ENCODE measurements around the gene CLEC2D. TPM values are rescaled to one million over a fixed set of nuclear protein-coding genes. Genes with fewer than 3 reads are reported as not detected.

The CLEC2D gene
- total RNA-seq, 1 donor from 2014 or later, result 18.7 TPM

- Mint-ChIP-seq H3K9me3 (no peaks in the 10 kb centered on the region), H3K36me3 (no peaks in the 10 kb centered on the region), H3K27ac (no peak overlapping the region), H3K4me1 (no peaks in the 10 kb centered on the region), H3K4me3 (no peak overlapping the region), H3K27me3 (ENCODE audit: insufficient read depth, low read depth) (no peaks in the 10 kb centered on the region)
- no peak for DNase-seq (ENCODE audit: low spot score)
- no peaks in the 10 kb centered on the region for H3K79me2 ChIP-seq (ENCODE audit: low read depth)
- H3F3A ChIP-seq (ENCODE audit: low read depth), result no peaks in the 10 kb centered on the region
- no peak for TF ChIP-seq EZH2 (IDR thresholded peaks at IDR 0.05)
- TF ChIP-seq EZH2phosphoT487 (IDR thresholded peaks at IDR 0.05), result no peak
- TF ChIP-seq CTCF (IDR thresholded peaks at IDR 0.05), result no peak
- no peaks in the 10 kb centered on the region for H3K36me3 ChIP-seq
- H3K27ac ChIP-seq, result no peak overlapping the region
- no peaks in the 10 kb centered on the region for H3K4me1 ChIP-seq
- no peak overlapping the region for H3K4me2 ChIP-seq
- no peak overlapping the region for H3K4me3 ChIP-seq
- H3K9ac ChIP-seq, result no peak overlapping the region
- no peak overlapping the region for H2AFZ ChIP-seq (replicated peaks)
- no peaks in the 10 kb centered on the region for H3K27me3 ChIP-seq
- no peaks in the 10 kb centered on the region for H4K20me1 ChIP-seq (ENCODE audit: low read depth)
- H3K9me3 ChIP-seq (ENCODE audit: low read depth), result no peaks in the 10 kb centered on the region
Measured at GRCh38 chr12:9717070-9717925, 47.8 kb downstream of the CLEC2D start.

- Histone ChIP-seq H3F3A (ENCODE audit: low read depth) (no peaks in the 10 kb centered on the region), H3K27me3 (no peaks in the 10 kb centered on the region), H3K4me2 (no peak overlapping the region), H3K79me2 (ENCODE audit: low read depth) (no peaks in the 10 kb centered on the region), H3K4me1 (no peaks in the 10 kb centered on the region), H3K36me3 (no peaks in the 10 kb centered on the region), H3K27ac (no peak overlapping the region), H3K9me3 (ENCODE audit: low read depth) (no peaks in the 10 kb centered on the region), H2AFZ (replicated peaks) (no peak overlapping the region), H3K4me3 (no peak overlapping the region), H4K20me1 (ENCODE audit: low read depth) (no peaks in the 10 kb centered on the region), H3K9ac (no peak overlapping the region)
- no peak overlapping the region for H3K27ac Mint-ChIP-seq
- no peaks in the 10 kb centered on the region for H3K4me1 Mint-ChIP-seq
- no peaks in the 10 kb centered on the region for H3K9me3 Mint-ChIP-seq
- H3K36me3 Mint-ChIP-seq, result no peaks in the 10 kb centered on the region
- no peak overlapping the region for H3K4me3 Mint-ChIP-seq
- TF ChIP-seq EZH2 (IDR thresholded peaks at IDR 0.05), result no peak
- TF ChIP-seq CTCF (IDR thresholded peaks at IDR 0.05), result no peak
- no peak for TF ChIP-seq EZH2phosphoT487 (IDR thresholded peaks at IDR 0.05)
- no peaks in the 10 kb centered on the region for H3K27me3 Mint-ChIP-seq (ENCODE audit: insufficient read depth, low read depth)
- no peak for DNase-seq (ENCODE audit: low spot score)
Measured at GRCh38 chr12:9718968-9719367, 49.5 kb downstream of the CLEC2D start.

GRCh38 chr12:9719790-9720189 lies 50.3 kb downstream of the CLEC2D start:
- no peaks in the 10 kb centered on the region for H3K9me3 Mint-ChIP-seq
- H3K4me1 ChIP-seq, result no peaks in the 10 kb centered on the region
- no peak for DNase-seq (ENCODE audit: low spot score)
- H2AFZ ChIP-seq (replicated peaks), result no peak overlapping the region
- H3K36me3 ChIP-seq, result no peaks in the 10 kb centered on the region
- H3K4me3 Mint-ChIP-seq, result no peak overlapping the region
- no peaks in the 10 kb centered on the region for H3K36me3 Mint-ChIP-seq
- no peaks in the 10 kb centered on the region for H3K79me2 ChIP-seq (ENCODE audit: low read depth)
- TF ChIP-seq EZH2phosphoT487 (IDR thresholded peaks at IDR 0.05), result no peak
- TF ChIP-seq CTCF (IDR thresholded peaks at IDR 0.05), result no peak
- H3K9me3 ChIP-seq (ENCODE audit: low read depth), result no peaks in the 10 kb centered on the region
- no peaks in the 10 kb centered on the region for H4K20me1 ChIP-seq (ENCODE audit: low read depth)
- H3K4me3 ChIP-seq, result no peak overlapping the region
- no peaks in the 10 kb centered on the region for H3K4me1 Mint-ChIP-seq
- no peak overlapping the region for H3K27ac Mint-ChIP-seq
- no peaks in the 10 kb centered on the region for H3F3A ChIP-seq (ENCODE audit: low read depth)
- no peak overlapping the region for H3K27ac ChIP-seq
- no peaks in the 10 kb centered on the region for H3K27me3 ChIP-seq
- H3K9ac ChIP-seq, result no peak overlapping the region
- no peak overlapping the region for H3K4me2 ChIP-seq
- H3K27me3 Mint-ChIP-seq (ENCODE audit: insufficient read depth, low read depth), result no peaks in the 10 kb centered on the region

Data from neural progenitor cell (in vitro differentiated cells).